OCI-LY7 (cell line): Measurements from ENCODE around the gene ZC3H7B. TPM values are rescaled to one million over a fixed set of nuclear protein-coding genes. Genes with fewer than 3 reads are reported as not detected.

Source experiments
- BruUV-seq: library from RNA; stranded (reverse); fragments of 400-500 nt; replicated peaks from 2 replicates; lab custom pipeline; 2021; lab: Mats Ljungman, UMichigan
- CTCF ChIA-PET: fragments of 300-600 bp; sonication (Branson Sonifier 250); formaldehyde crosslinking; loops from one replicate; lab custom pipeline; 2022; ENCODE audit warnings: antibody characterized with exemption; ENCODE audit not compliant: unreplicated experiment; lab: Charles Lee
- POLR2A ChIA-PET: fragments of 300-600 bp; sonication (Branson Sonifier 250); formaldehyde crosslinking; loops from one replicate; lab custom pipeline; 2022; ENCODE audit warnings: antibody characterized with exemption; lab: Charles Lee
- DNase-seq: peaks from one replicate; pipeline ENCODE4 v3.0.0-alpha.2; 2015; ENCODE audit warnings: low spot score
- H2AFZ ChIP-seq: fragments of 200-600 bp; sonication (generic), shearing (Covaris generic); 2 replicates; pipeline ENCODE4 v1.6.1; 2014; ENCODE audit warnings: mild to moderate bottlenecking, antibody characterized with exemption, low read length, moderate library complexity
- H3K27ac ChIP-seq: fragments of 200-600 bp; sonication (generic); 2 replicates; pipeline ENCODE4 v1.5.1; 2014; ENCODE audit warnings: mixed run types, low read depth, mild to moderate bottlenecking, moderate library complexity, low read length, inconsistent platforms; ENCODE audit not compliant: poor library complexity, severe bottlenecking
- H3K36me3 ChIP-seq: fragments of 200-600 bp; sonication (generic); 2 replicates; pipeline ENCODE4 v1.6.1; 2014; ENCODE audit warnings: mild to moderate bottlenecking, antibody characterized with exemption, low read length, moderate library complexity, mixed read lengths; ENCODE audit not compliant: insufficient read depth
- H3K4me1 ChIP-seq: fragments of 200-600 bp; sonication (generic); 2 replicates; pipeline ENCODE4 v1.5.1; 2014; ENCODE audit warnings: mild to moderate bottlenecking, low read length; ENCODE audit not compliant: insufficient read depth, poor library complexity, severe bottlenecking
- H3K4me2 ChIP-seq: fragments of 200-600 bp; sonication (generic); 2 replicates; pipeline ENCODE4 v1.6.1; 2014; ENCODE audit warnings: mild to moderate bottlenecking, low read length
- H3K4me3 ChIP-seq: fragments of 200-600 bp; sonication (generic); 2 replicates; pipeline ENCODE4 v1.5.1; 2014; ENCODE audit warnings: mild to moderate bottlenecking, low read depth, low read length; ENCODE audit not compliant: poor library complexity, severe bottlenecking
- H3K79me2 ChIP-seq: fragments of 200-600 bp; sonication (generic); 2 replicates; pipeline ENCODE4 v1.6.1; 2016; ENCODE audit warnings: low read depth, mild to moderate bottlenecking, low read length, moderate library complexity, mixed read lengths; ENCODE audit not compliant: insufficient read depth
- H3K9me2 ChIP-seq: fragments of 200-600 bp; sonication (generic); 2 replicates; pipeline ENCODE4 v1.6.1; 2016; ENCODE audit warnings: mild to moderate bottlenecking, low read length, mixed read lengths; ENCODE audit not compliant: insufficient read depth
- H3K9me3 ChIP-seq: fragments of 200-600 bp; sonication (generic); 2 replicates; pipeline ENCODE4 v1.6.1; 2014; ENCODE audit warnings: mild to moderate bottlenecking, mixed run types, low read length, mixed read lengths
- H4K20me1 ChIP-seq: fragments of 200-600 bp; sonication (generic); 2 replicates; pipeline ENCODE4 v1.6.1; 2014; ENCODE audit warnings: mild to moderate bottlenecking, antibody characterized with exemption, low read length, moderate library complexity, mixed read lengths; ENCODE audit not compliant: insufficient read depth
- CTCF ChIP-seq: fragments of 200-600 bp; sonication (generic); conservative IDR thresholded peaks from 2 replicates; pipeline ENCODE4 v1.5.1; 2014; ENCODE audit warnings: mild to moderate bottlenecking, antibody characterized with exemption, low read length, moderate library complexity, mixed read lengths
- EZH2phosphoT487 ChIP-seq: fragments of 200-600 bp; sonication (generic); IDR thresholded peaks from 2 replicates; pipeline ENCODE4 v1.6.1; 2018; ENCODE audit warnings: low read depth, borderline replicate concordance, mild to moderate bottlenecking, mixed run types, antibody characterized with exemption, low read length, moderate library complexity, mixed read lengths
- intact Hi-C: fragments of 100-400 bp; cut with micrococcal nuclease; formaldehyde crosslinking; loops from one replicate; pipeline ENCODE4 v1.10.0; 2022; ENCODE audit not compliant: unreplicated experiment
- total RNA-seq, 2 experiments: library from RNA; depleted of rRNA in 1 of 2; stranded (reverse); fragments of >200 nt in 1 of 2; shearing (Covaris generic) in 1 of 2; gene quantifications; 2 replicates each; pipeline ENCODE4 v1.2.3, GENCODE V29; 2014 to 2022

Gene ZC3H7B
- total RNA-seq, 2 experiments from 2014 or later = 46.7 to 56.3 TPM

DNA sequence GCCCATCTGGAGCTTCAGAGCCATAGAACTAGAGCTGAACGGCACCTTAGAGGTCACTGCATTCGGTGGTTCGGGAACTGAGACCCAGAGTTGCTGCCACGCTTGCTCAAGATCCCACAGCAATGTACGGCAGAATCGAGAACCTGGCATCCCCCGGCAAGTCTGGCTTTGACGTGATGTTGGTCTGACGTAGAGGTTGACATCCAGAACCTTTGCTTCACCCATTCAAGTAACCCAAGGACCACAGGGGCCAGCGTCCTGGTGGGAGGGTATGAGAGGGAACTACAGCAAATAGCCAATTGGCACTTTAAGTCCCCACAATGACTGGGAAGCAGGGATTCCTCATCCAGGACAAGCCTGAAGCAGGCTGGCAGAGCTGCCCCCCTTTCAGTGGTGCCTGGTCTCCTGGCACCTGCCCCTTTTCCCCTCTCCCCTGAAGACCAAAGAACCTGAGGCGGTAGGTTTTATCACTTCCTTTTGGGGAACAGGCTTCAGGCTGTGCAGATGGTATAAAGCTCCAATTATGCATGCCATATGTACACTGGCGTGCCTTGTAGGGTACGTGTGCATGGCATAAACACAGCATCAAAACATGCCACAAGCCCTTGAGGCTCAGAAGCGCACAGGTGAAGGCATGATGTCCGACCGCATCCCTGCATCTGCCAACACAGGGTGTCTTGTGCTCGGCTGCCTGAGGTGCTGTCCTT, 65.2 kb downstream of the ZC3H7B start:
- CTCF ChIA-PET = no interaction called here
- H3K4me2 ChIP-seq = no peak overlapping the region

DNA sequence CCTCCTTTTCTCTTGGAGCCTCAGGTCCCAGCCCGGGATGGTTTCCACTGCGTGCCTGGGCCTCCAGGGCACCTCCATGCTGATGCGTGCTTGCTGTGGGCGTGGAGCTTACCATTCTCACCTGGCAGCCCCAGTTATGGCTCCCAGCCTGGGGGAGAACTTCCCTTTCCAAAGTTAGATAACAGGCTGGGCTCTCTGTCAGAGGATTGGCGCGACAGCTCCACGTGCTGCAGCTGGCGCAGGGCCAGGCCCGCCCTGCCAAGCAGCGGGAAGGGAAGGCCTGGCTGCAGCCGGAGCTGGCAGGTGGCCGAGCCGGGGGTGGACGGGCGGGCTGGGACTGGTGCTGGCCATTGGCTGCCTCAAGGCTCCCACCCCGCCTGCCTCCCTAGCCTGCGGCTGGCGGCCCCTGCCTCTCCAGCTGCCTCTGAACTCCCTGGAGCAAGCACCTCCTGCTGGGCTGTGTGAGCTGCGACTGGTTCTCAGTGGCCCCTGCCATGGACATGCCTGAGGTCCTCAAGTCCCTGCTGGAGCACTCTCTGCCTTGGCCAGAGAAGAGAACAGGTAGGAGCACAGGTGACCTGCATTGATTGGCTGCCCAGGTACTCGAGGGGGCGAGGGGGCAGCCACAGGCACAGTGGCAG, 65.8 kb downstream of the ZC3H7B start:
- Histone ChIP-seq H3K4me1 (no peaks in the 10 kb centered on the region), H3K36me3 (no peaks in the 10 kb centered on the region), H4K20me1 (no peaks in the 10 kb centered on the region; the same call in 1 of the 2 replicates), H3K9me2 (no peaks in the 10 kb centered on the region), H3K4me2 (no peak overlapping the region), H3K27ac (no peak overlapping the region), H2AFZ (no peak overlapping the region), H3K79me2 (no peaks in the 10 kb centered on the region), H3K9me3 (no peaks in the 10 kb centered on the region), H3K4me3 (no peak overlapping the region)
- ChIA-PET CTCF (no interaction called here), POLR2A (no interaction called here)
- no TSS peak for BruUV-seq
- intact Hi-C loops = no loop called here
- DNase-seq = no peak
- TF ChIP-seq CTCF (no peak), EZH2phosphoT487 (no peak)

More for the DNA sequence above, 65.2 kb downstream of the ZC3H7B start:
- Histone ChIP-seq H3K9me3 (no peaks in the 10 kb centered on the region), H2AFZ (no peak overlapping the region), H3K4me3 (no peak overlapping the region), H3K36me3 (no peaks in the 10 kb centered on the region), H3K79me2 (no peaks in the 10 kb centered on the region), H3K9me2 (no peaks in the 10 kb centered on the region), H3K27ac (no peak overlapping the region), H4K20me1 (no peaks in the 10 kb centered on the region; the same call in 1 of the 2 replicates), H3K4me1 (no peaks in the 10 kb centered on the region)
- no peak for DNase-seq
- no peak for TF ChIP-seq EZH2phosphoT487
- no peak for TF ChIP-seq CTCF
- intact Hi-C loops = no loop called here
- no TSS peak for BruUV-seq
- POLR2A ChIA-PET = interaction anchor here (0.6 kb wide), 1 partner anchor 109 kb away, joined by 4 read pairs; no protein-coding TSS in a partner anchor
